Muscle layer of duodenum (tissue), 2 donors: ENCODE results near the gene KRT3.

Experiments used
- H3K27ac ChIP-seq: one replicate; pipeline ENCODE4 v1.7.0; 2013; ENCODE audit warnings: mild to moderate bottlenecking, low read length
- H3K27me3 ChIP-seq: one replicate; pipeline ENCODE4 v1.7.0; 2013; ENCODE audit warnings: low read depth, mild to moderate bottlenecking, control low read depth, low read length
- H3K36me3 ChIP-seq, 2 donors: one replicate each; pipeline ENCODE4 v1.7.0; 2013; ENCODE audit warnings: low read length in 2 of 2, control low read depth in 1 of 2, mild to moderate bottlenecking in 1 of 2; ENCODE audit not compliant: insufficient read depth in 2 of 2, control insufficient read depth in 1 of 2
- H3K4me1 ChIP-seq, 2 donors: one replicate each; pipeline ENCODE4 v1.7.0; 2013; ENCODE audit warnings: low read length in 2 of 2, mild to moderate bottlenecking in 2 of 2, control low read depth in 1 of 2, moderate library complexity in 1 of 2; ENCODE audit not compliant: insufficient read depth in 2 of 2, control insufficient read depth in 1 of 2
- H3K4me3 ChIP-seq, 2 donors: one replicate each; pipeline ENCODE4 v1.7.0; 2013; ENCODE audit warnings: low read length in 2 of 2, low read depth in 1 of 2, mild to moderate bottlenecking in 1 of 2
- H3K9me3 ChIP-seq, 2 donors: one replicate each; pipeline ENCODE4 v1.7.0; 2013; ENCODE audit warnings: low read length in 2 of 2, control low read depth in 1 of 2, mild to moderate bottlenecking in 1 of 2; ENCODE audit not compliant: control insufficient read depth in 1 of 2
- donor health status: healthy.

The KRT3 gene

DNA sequence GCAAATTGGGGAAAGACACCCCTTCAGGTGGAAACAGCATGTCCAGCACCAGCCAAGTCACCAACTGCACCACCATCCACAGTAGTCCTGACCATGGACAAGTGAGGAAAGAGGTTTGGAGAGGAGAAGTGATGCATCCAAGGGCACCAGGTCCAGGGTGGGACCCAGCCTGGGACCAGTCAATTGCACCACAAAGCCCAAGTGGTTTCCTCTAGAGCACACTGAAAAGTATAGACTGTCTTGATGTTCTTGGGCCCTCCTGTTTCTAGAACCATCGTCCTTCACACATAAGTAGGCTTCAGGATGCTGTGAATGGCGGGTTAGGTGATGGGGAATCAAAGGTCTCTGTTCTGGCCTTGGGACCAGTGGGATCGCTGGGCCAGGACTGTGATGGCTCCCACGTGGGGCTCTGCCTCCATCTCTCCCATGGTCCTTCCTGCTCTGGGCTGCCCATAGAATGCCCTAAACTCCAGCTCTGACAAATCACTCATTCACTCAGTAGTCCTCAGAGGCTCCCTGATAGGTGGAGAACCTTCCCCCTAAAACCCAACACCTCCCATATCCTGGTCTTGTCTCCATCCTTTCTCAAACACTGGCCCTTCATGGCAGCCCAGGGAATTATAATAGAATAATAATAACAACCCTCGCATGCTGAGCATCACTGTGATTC is 29.0 kb upstream of the KRT3 start:
- H3K27me3 ChIP-seq: no peaks in the 10 kb centered on the region
- H3K9me3 ChIP-seq: no peaks in the 10 kb centered on the region
- no peak overlapping the region for H3K27ac ChIP-seq
- H3K4me1 ChIP-seq: no peaks in the 10 kb centered on the region
- H3K36me3 ChIP-seq: no peaks in the 10 kb centered on the region
- no peak overlapping the region for H3K4me3 ChIP-seq

DNA sequence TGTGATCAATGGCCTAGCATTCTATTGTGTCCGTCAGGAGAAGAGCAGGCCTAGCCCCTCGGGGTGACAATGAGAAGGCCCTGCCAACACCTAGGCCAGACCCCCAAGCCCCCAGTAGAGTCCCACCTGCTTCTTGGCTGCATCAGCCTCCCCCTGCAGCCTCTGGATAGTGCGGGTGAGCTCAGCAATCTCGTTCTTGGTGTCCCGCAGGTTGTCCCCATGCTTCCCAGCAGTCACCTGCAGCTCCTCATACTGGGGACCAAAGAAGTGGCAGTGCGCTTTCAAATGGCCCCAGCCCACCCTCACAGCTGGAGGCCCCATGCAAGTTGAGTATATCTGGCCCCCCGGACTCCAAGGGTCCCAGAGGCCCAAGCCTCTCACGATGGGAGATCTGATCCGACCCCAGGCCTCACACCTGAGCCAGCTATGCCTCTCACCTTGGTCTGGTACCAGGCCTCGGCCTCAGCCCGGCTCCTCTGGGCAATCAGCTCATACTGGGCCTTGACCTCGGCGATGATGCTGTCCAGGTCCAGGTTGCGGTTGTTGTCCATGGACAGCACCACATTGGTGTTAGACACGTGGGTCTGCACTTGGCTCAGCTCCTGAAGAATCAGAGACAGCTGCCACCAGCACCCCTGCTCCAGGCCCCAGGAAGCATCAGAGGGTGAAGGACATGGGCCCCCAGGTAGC is 28.0 kb upstream of the KRT3 start:
- Histone ChIP-seq H3K4me3 (no peak overlapping the region), H3K36me3 (no peaks in the 10 kb centered on the region), H3K9me3 (no peaks in the 10 kb centered on the region), H3K27ac (no peak overlapping the region), H3K4me1 (no peaks in the 10 kb centered on the region), H3K27me3 (no peaks in the 10 kb centered on the region)

DNA sequence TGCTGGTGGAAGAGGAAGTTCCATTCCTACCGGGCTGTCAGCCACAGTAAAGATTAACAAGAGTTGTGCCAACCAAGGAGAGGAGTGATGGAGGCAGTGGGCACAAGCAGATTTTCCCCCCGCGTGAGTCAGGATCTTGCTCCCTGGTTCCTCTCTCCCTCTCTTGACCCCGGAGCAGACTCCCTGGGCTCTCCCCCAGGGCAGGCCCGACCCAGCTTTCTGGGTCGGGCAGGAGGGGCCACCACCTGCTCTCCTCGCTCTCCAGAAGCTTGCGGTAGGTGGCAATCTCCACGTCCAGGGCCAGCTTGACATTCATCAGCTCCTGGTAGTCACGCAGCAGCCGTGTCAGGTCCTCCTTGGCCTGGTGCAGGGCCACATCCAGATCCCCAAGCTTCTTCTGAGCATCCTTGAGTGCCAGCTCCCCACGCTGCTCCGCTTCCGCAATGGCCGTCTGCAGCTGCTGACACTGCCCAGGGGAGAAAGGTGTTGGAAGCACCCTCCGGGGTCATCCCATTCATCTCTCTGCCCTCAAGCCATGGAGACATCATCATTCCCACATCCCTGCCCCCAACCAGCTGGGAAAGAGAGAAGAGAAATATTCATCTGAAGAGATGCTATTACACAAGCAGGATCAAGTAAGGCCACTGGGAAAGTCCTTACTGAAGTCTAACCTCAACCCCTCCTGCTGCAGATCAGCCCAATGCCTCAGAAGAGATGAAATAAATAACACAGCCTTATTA is 27.0 kb upstream of the KRT3 start:
- H3K27me3 ChIP-seq: no peaks in the 10 kb centered on the region

DNA sequence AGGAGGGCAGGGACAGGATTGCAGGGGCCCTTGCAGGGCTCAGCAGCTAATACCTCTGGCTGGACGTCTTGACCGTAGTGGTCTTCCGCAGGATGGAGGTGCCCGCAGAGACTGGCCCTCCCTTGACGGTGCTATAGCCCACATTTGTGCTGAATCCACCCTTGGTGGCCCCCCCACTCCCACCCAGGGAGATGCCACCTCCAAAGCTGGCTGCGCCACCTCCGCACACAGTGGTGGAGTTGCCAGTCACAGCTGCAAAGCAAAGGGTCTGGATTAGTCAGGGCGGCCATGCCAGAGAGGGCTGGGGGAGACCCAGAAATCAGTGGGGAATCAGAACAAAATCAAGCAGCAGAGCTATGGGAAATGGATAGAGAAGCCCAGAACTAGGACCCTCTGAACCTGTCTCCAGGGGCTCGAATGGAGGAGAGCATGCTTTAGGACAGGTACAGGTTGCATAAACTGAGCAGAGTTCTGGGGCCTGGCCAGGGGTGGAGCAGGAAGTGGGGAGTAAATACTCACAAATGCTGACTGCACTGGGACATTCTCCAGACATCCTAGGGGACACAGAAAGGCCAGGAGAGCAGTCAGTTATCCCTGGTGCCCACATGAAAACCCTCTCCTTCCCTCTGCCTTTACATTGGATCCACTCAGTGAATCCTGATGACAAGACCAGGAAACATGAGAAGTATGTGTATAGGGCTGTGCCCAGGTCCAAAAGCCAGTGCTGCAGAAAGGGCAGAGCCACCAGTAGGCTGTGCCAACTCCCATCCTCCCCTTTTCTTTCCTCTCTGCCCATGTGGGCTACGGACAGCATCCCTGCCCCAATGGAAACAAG is 26.1 kb upstream of the KRT3 start:
- no peaks in the 10 kb centered on the region for H3K36me3 ChIP-seq
- H3K4me1 ChIP-seq: no peaks in the 10 kb centered on the region
- no peaks in the 10 kb centered on the region for H3K27me3 ChIP-seq
- no peaks in the 10 kb centered on the region for H3K9me3 ChIP-seq
- H3K4me3 ChIP-seq: no peak overlapping the region
- no peak overlapping the region for H3K27ac ChIP-seq

More for the DNA sequence above, 27.0 kb upstream of the KRT3 start:
- no peaks in the 10 kb centered on the region for H3K36me3 ChIP-seq
- no peaks in the 10 kb centered on the region for H3K9me3 ChIP-seq
- no peaks in the 10 kb centered on the region for H3K4me1 ChIP-seq
- H3K4me3 ChIP-seq: no peak overlapping the region
- no peak overlapping the region for H3K27ac ChIP-seq

DNA sequence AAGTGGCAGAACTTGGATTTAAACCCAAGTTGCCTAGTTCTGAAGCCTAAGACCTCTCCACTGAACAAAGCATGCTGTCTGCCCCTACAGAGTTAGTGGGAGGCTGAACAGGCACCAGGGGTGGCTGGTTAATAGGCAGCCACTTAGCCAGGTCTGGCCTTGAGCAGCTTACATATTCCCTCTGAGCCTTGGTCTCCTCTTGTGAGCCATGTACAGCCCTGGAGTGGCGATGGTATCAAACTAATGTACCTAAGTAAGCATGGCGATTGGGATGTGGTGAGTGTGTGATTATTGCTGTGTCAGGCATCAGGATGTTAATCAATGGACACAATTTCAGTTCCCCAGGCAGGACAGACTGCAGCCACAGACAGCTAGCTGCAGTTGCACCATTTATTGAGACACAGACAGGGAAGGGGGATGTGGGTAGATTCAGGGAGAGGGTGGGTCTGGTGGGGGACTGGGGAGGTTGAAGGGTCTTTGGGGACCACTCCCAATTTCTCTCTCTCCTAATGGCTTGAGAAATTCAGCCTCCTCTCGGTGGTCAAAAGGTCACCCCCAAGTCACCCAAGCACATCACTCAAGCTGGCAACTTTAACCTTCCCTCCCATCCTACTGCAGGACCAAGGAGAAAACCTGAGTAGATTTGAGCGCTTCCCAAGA is 25.3 kb upstream of the KRT3 start:
- Histone ChIP-seq H3K4me3 (no peak overlapping the region), H3K27me3 (no peaks in the 10 kb centered on the region), H3K9me3 (no peaks in the 10 kb centered on the region), H3K27ac (no peak overlapping the region), H3K4me1 (no peaks in the 10 kb centered on the region), H3K36me3 (no peaks in the 10 kb centered on the region)

DNA sequence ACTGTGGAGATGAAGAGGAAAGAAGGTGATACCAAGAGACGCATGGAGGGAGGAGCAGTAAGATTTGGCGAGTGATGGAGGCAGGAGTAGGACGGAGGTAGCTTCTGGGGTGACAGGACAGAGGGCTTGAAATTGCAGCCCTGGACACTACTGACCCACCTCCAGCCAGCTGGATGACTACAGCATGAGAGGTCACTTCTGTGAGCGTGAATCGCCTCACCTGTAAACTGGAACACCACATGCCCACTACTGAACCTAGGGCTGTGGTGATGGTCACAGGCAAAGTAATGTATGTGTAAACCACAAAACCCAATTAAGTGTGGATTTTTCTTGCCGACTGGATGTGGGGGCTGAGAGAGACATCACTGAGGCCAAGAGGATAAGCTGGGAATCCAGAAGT is 24.6 kb upstream of the KRT3 start:
- Histone ChIP-seq H3K4me1 (no peaks in the 10 kb centered on the region), H3K27me3 (no peaks in the 10 kb centered on the region), H3K4me3 (no peak overlapping the region), H3K27ac (no peak overlapping the region), H3K9me3 (no peaks in the 10 kb centered on the region), H3K36me3 (no peaks in the 10 kb centered on the region)

DNA sequence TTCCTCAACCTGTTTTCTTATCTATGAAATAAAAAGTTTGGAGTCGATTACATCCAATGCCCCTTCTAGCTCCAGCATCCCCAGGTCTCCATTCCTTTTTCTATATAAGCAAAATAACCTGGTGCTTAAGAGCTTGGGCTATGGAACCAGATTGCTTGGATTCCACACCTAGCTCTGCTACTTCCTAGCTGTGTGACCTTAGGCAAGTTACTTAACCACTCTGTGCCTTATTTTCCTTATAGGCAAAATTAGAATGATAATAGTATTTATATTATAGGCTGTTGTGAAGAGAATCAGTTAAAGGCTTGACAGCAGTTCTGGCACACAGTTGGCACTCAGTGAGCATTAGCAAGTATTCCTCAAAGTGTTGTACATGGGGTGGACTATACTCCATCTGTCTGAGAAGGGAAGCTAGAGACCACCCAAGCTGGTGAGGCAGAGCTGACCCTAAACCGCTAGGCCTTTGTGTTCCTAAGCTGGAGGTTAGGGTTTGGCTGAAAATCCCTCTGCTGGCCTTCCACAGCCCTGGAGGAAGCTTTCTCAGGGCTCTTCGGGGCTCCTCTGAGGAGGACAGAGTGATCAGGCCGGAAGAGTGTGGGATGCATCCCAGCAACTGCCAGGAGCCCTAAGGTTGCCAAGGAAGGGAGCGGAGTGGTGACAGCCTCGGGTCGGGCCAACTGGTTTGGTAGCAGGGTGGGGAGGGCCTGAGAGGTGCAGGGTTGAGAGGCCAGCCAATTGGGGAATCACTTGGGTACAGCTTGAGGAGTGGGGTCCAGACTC is 24.0 kb upstream of the KRT3 start:
- H3K27ac ChIP-seq: no peak overlapping the region

DNA sequence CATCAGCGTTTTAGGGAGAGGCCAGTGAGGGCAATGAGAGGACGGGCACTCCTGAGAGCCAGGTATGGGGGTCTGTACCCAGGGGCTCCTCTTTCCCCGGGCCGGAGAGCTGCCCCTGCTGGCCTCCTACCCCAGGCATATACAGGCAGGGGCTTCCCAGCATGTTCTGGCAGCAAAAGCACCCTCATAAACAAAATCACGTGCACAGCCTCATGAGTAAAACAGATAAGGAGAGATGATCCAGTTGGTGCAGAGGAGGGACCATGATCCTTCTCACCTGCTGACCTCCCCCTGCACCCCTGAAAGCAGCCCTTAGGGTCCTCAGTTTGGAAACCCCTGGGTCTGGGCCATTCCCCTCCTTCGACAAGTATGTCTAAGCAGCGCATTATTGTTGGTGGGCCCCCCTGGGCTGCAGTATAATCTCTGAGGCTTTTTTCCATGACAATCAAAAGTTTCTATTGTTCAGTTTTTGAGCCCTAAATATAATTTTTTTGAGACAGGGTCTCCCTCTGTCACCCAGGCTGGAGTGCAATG is 23.0 kb upstream of the KRT3 start:
- Histone ChIP-seq H3K4me1 (no peaks in the 10 kb centered on the region), H3K27ac (no peak overlapping the region), H3K27me3 (no peaks in the 10 kb centered on the region), H3K36me3 (no peaks in the 10 kb centered on the region), H3K9me3 (no peaks in the 10 kb centered on the region), H3K4me3 (no peak overlapping the region)

More for the DNA sequence above, 24.0 kb upstream of the KRT3 start:
- Histone ChIP-seq H3K9me3 (no peaks in the 10 kb centered on the region), H3K4me3 (no peak overlapping the region), H3K36me3 (no peaks in the 10 kb centered on the region), H3K27me3 (no peaks in the 10 kb centered on the region), H3K4me1 (no peaks in the 10 kb centered on the region)

DNA sequence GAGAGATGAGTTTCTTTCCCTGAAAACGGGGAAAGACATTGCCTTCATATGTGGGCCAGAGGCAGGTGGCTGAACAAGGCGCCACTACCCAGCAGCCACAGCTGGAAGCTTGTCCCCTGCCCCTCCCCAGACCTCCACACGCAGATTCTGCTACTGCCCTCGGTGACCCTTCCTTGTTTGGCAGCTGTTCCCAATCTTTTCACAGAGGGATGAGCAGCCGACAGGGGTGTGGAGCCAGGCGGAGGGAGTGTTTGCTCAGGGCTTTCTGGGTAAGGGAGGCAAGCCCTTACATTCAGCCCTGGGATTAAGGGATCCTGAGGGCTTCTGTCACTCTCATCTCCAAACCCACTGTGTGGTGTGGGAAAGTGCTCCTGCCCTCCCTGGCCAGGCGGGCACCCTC is 22.5 kb upstream of the KRT3 start:
- H3K27ac ChIP-seq: no peak overlapping the region
- H3K36me3 ChIP-seq: no peaks in the 10 kb centered on the region
- no peaks in the 10 kb centered on the region for H3K9me3 ChIP-seq
- H3K4me3 ChIP-seq: no peak overlapping the region
- H3K27me3 ChIP-seq: no peaks in the 10 kb centered on the region
- H3K4me1 ChIP-seq: no peaks in the 10 kb centered on the region

DNA sequence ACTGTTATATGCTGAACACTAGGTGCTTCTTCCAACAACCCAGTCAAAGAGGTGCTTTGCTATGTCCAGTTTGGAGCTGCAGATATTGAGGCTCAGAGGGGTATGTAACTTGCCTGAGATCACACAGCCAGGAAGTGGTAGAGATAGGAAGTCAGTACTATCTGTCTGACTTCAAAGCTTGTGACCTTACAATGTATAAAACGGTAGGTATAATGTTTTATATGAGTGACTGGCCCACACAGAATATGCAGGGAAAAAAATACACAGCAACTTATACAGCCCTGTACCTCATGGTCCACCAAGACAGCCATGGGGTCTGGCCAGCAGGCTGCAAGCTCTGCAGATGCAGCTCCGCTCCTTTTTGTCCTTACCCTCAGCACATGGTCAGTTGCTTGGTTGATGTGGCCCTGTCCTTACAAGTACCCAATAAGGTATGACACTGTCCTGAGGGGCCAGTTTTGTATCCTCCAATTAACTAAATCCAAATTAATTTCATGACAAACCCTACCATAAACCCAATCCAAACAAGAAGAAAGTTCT is 21.9 kb upstream of the KRT3 start:
- Histone ChIP-seq H3K27ac (no peak overlapping the region), H3K4me1 (no peaks in the 10 kb centered on the region), H3K27me3 (no peaks in the 10 kb centered on the region), H3K4me3 (no peak overlapping the region), H3K36me3 (no peaks in the 10 kb centered on the region), H3K9me3 (no peaks in the 10 kb centered on the region)
